IPS DF 6.9 (cell line): ENCODE data around the gene RPLP2.

ENCODE experiments used
- DNase-seq: peaks from one replicate; pipeline ENCODE4 v3.0.0-alpha.2; 2013; ENCODE audit warnings: low read depth, low spot score
- H3K27ac ChIP-seq: one replicate; pipeline ENCODE4 v1.5.1; 2013; ENCODE audit warnings: low read length, control low read depth
- H3K27me3 ChIP-seq: 2 replicates; pipeline ENCODE4 v1.6.1; 2013; ENCODE audit warnings: mild to moderate bottlenecking, low read length; ENCODE audit not compliant: control insufficient read depth, insufficient read depth
- H3K36me3 ChIP-seq: 2 replicates; pipeline ENCODE4 v1.6.1; 2013; ENCODE audit warnings: low read length; ENCODE audit not compliant: control insufficient read depth, insufficient read depth
- H3K4me1 ChIP-seq: 2 replicates; pipeline ENCODE4 v1.6.1; 2013; ENCODE audit warnings: low read length; ENCODE audit not compliant: control insufficient read depth, insufficient read depth
- H3K4me3 ChIP-seq: 2 replicates; pipeline ENCODE4 v1.5.1; 2013; ENCODE audit warnings: mild to moderate bottlenecking, low read length
- H3K9me3 ChIP-seq: 2 replicates; pipeline ENCODE4 v1.6.1; 2013; ENCODE audit warnings: low read length, inconsistent platforms; ENCODE audit not compliant: control insufficient read depth, insufficient read depth
- WGBS: extraction: QIAGEN DNeasy Blood & Tissue Kit; methylation state at CpG from one replicate; pipeline ENCODE4 v1.1.7; 2013; ENCODE audit warnings: mixed read lengths, missing lambda C conversion rate; ENCODE audit not compliant: insufficient read length, insufficient coverage; 5-methylcytosine and 5-hydroxymethylcytosine counted together

The RPLP2 gene

GRCh38 chr11:826836-827145 is 17.0 kb downstream of the RPLP2 start:
- Histone ChIP-seq H3K4me3 (peak overlapping the region; percentile 49; the same call in 1 of the 2 replicates), H3K9me3 (no peaks in the 10 kb centered on the region), H3K4me1 (peaks cover 16% of the 10 kb centered on the region), H3K27ac (no peak overlapping the region), H3K36me3 (peaks cover 9% of the 10 kb centered on the region; the same call in 1 of the 2 replicates), H3K27me3 (peaks cover 4% of the 10 kb centered on the region; the same call in 1 of the 2 replicates)
- DNase-seq = no peak
- WGBS = no CpG with 5 or more reads among the region's 22 CpGs

- no CpG with 5 or more reads among the region's 66 CpGs for WGBS
- H3K9me3 ChIP-seq = no peaks in the 10 kb centered on the region
- no peak overlapping the region for H3K27ac ChIP-seq
- H3K27me3 ChIP-seq = peaks cover 6% of the 10 kb centered on the region; the same call in 1 of the 2 replicates
- peaks cover 9% of the 10 kb centered on the region; the same call in 1 of the 2 replicates for H3K36me3 ChIP-seq
- H3K4me3 ChIP-seq = peak overlapping the region; percentile 49; the same call in 1 of the 2 replicates
- peaks cover 20% of the 10 kb centered on the region for H3K4me1 ChIP-seq
- DNase-seq = no peak
These were observed 17.6 kb downstream of the RPLP2 start for GRCh38 chr11:827146-827896.

GRCh38 chr11:827897-828192 is 18.1 kb downstream of the RPLP2 start, which contains the start of gene CRACR2B:
Gene CRACR2B (plus strand): TSS chr11:827919. CDS start chr11:828608, 689 bp downstream.
- H3K27me3 ChIP-seq = peaks cover 6% of the 10 kb centered on the region; the same call in 1 of the 2 replicates
- no peak for DNase-seq
- peak within 1 kb of the TSS; percentile 49; the same call in 1 of the 2 replicates for H3K4me3 ChIP-seq
- peaks cover 9% of the 10 kb centered on the region; the same call in 1 of the 2 replicates for H3K36me3 ChIP-seq
- no peaks in the 10 kb centered on the region for H3K9me3 ChIP-seq
- H3K27ac ChIP-seq = no peak within 1 kb of the TSS
- WGBS = no CpG with 5 or more reads among the region's 5 CpGs
- H3K4me1 ChIP-seq = peaks cover 21% of the 10 kb centered on the region

- H3K27me3 ChIP-seq = peaks cover 6% of the 10 kb centered on the region; the same call in 1 of the 2 replicates
- no peak for DNase-seq
- no CpG with 5 or more reads among the region's 21 CpGs for WGBS
- no peaks in the 10 kb centered on the region for H3K9me3 ChIP-seq
- no peak overlapping the region for H3K27ac ChIP-seq
- H3K4me1 ChIP-seq = peaks cover 21% of the 10 kb centered on the region
- H3K4me3 ChIP-seq = no peak overlapping the region; the same call in 1 of the 2 replicates
- peaks cover 9% of the 10 kb centered on the region; the same call in 1 of the 2 replicates for H3K36me3 ChIP-seq
These were observed 18.9 kb downstream of the RPLP2 start for GRCh38 chr11:828506-829175.

GRCh38 chr11:829176-829846 is 19.5 kb downstream of the RPLP2 start:
- Histone ChIP-seq H3K9me3 (no peaks in the 10 kb centered on the region), H3K36me3 (peaks cover 3% of the 10 kb centered on the region; the same call in 1 of the 2 replicates), H3K4me3 (peak overlapping the region; percentile 27; the same call in 1 of the 2 replicates), H3K27ac (no peak overlapping the region), H3K4me1 (peaks cover 24% of the 10 kb centered on the region), H3K27me3 (peaks cover 6% of the 10 kb centered on the region; the same call in 1 of the 2 replicates)
- DNase-seq = no peak
- no CpG with 5 or more reads among the region's 40 CpGs for WGBS

- H3K4me3 ChIP-seq = peak overlapping the region; percentile 27; the same call in 1 of the 2 replicates
- peaks cover 28% of the 10 kb centered on the region for H3K4me1 ChIP-seq
- H3K27me3 ChIP-seq = peaks cover 6% of the 10 kb centered on the region; the same call in 1 of the 2 replicates
- no CpG with 5 or more reads among the region's 39 CpGs for WGBS
- no peak overlapping the region for H3K27ac ChIP-seq
- H3K9me3 ChIP-seq = no peaks in the 10 kb centered on the region
- H3K36me3 ChIP-seq = no peaks in the 10 kb centered on the region
- no peak for DNase-seq
These were observed 20.1 kb downstream of the RPLP2 start for GRCh38 chr11:829847-830294.

GRCh38 chr11:830295-831117 is 20.7 kb downstream of the RPLP2 start:
- Histone ChIP-seq H3K27me3 (peaks cover 6% of the 10 kb centered on the region; the same call in 1 of the 2 replicates), H3K9me3 (no peaks in the 10 kb centered on the region), H3K36me3 (no peaks in the 10 kb centered on the region), H3K4me3 (peak overlapping the region; percentile 51; the same call in 1 of the 2 replicates), H3K4me1 (peaks cover 28% of the 10 kb centered on the region), H3K27ac (no peak overlapping the region)
- DNase-seq = no peak
- WGBS = no CpG with 5 or more reads among the region's 78 CpGs

GRCh38 chr11:831118-831864 is 21.5 kb downstream of the RPLP2 start:
- no peak overlapping the region; the same call in 1 of the 2 replicates for H3K4me3 ChIP-seq
- WGBS = no CpG with 5 or more reads among the region's 31 CpGs
- no peaks in the 10 kb centered on the region for H3K36me3 ChIP-seq
- H3K4me1 ChIP-seq = peaks cover 28% of the 10 kb centered on the region
- H3K27me3 ChIP-seq = peaks cover 6% of the 10 kb centered on the region; the same call in 1 of the 2 replicates
- H3K9me3 ChIP-seq = no peaks in the 10 kb centered on the region
- DNase-seq = no peak
- no peak overlapping the region for H3K27ac ChIP-seq

- Histone ChIP-seq H3K4me3 (peak overlapping the region; percentile 59; the same call in 1 of the 2 replicates), H3K36me3 (no peaks in the 10 kb centered on the region), H3K27ac (no peak overlapping the region), H3K27me3 (peaks cover 6% of the 10 kb centered on the region; the same call in 1 of the 2 replicates), H3K4me1 (peaks cover 28% of the 10 kb centered on the region), H3K9me3 (no peaks in the 10 kb centered on the region)
- no peak for DNase-seq
- no CpG with 5 or more reads among the region's 23 CpGs for WGBS
These were observed 22.3 kb downstream of the RPLP2 start for GRCh38 chr11:831961-832528.
